Gastrocnemius medialis (tissue), 4 donors: ENCODE measurements around the gene SCN4A. TPM values are rescaled to one million over a fixed set of nuclear protein-coding genes. Genes with fewer than 3 reads are reported as not detected.

Source experiments
- ATAC-seq, 2 donors: fragments of 150-250 bp; one replicate each; pipeline ENCODE4 v1.9.1; 2016
- DNase-seq, 2 donors: peaks; one replicate each; pipeline ENCODE4 v3.0.0-alpha.2; 2019
- H3K27ac ChIP-seq, 4 donors: fragments of 200-600 bp; sonication (generic); 1 replicate in 1 of 4; 2 replicates in 3 of 4; pipeline ENCODE4 v1.5.1; 2016 to 2018; ENCODE audit warnings: mild to moderate bottlenecking in 2 of 4, moderate library complexity in 1 of 4
- H3K27me3 ChIP-seq, 3 donors: fragments of 200-600 bp; sonication (generic) in 2 of 3; 1 replicate in 1 of 3; 2 replicates in 2 of 3; pipeline versions ENCODE4 v1.5.1 to v1.6.0; 2016 to 2019; ENCODE audit warnings: mild to moderate bottlenecking in 1 of 3, moderate library complexity in 1 of 3
- H3K36me3 ChIP-seq, 2 donors: fragments of 200-600 bp; sonication (generic) in 1 of 2; one replicate each; pipeline ENCODE4 v1.5.1; 2017 to 2018
- H3K4me1 ChIP-seq, 2 donors: fragments of 200-600 bp; sonication (generic) in 1 of 2; one replicate each; pipeline ENCODE4 v1.5.1; 2016 to 2017; ENCODE audit warnings: mild to moderate bottlenecking in 2 of 2
- H3K4me3 ChIP-seq, 4 donors: fragments of 200-600 bp; sonication (generic) in 3 of 4; 1 replicate in 1 of 4; 2 replicates in 3 of 4; pipeline ENCODE4 v1.5.1; 2016 to 2019; ENCODE audit warnings: mild to moderate bottlenecking in 2 of 4
- H3K9me3 ChIP-seq, 3 donors: fragments of 200-600 bp; sonication (generic) in 2 of 3; 1 replicate in 1 of 3; 2 replicates in 2 of 3; pipeline ENCODE4 v1.5.1; 2016 to 2019
- POLR2A ChIP-seq, 2 donors: fragments of 450-650 bp; IDR thresholded peaks; one replicate each; pipeline ENCODE4 v1.6.1; 2017; ENCODE audit warnings: antibody characterized with exemption in 2 of 2, mild to moderate bottlenecking in 2 of 2, moderate library complexity in 2 of 2
- in situ Hi-C, 4 donors: fragments of 200-750 bp; cut with MboI; loops; one replicate each; pipeline versions ENCODE4 v1.15.0 to v1.8.0; 2017; ENCODE audit warnings: low sequenced_read_pairs in 4 of 4
- intact Hi-C: fragments of 100-400 bp; cut with DNase I; formaldehyde crosslinking; loops from one replicate; pipeline ENCODE4 v1.15.1; 2023; ENCODE audit warnings: low total_unique reads
- total RNA-seq, 4 donors: library from RNA; depleted of rRNA; stranded (reverse); fragments of >200 nt; gene quantifications; one replicate each; pipeline versions ENCODE4 v1.1.0 to v1.2.3, GENCODE V29; 2016
- TF ChIP-seq, protein P1 (sequence below), 5 experiments: fragments of 450-650 bp in 3 of 5; fragments of 200-600 bp in 2 of 5; sonication (generic) in 2 of 5; IDR thresholded peaks in 4 of 5; conservative IDR thresholded peaks in 1 of 5; 1 replicate in 4 of 5; 2 replicates in 1 of 5; pipeline ENCODE4 v1.5.1; 2016 to 2019; ENCODE audit warnings: antibody characterized with exemption in 5 of 5, mild to moderate bottlenecking in 3 of 5, moderate library complexity in 3 of 5

The SCN4A gene
- total RNA-seq, 4 donors from 2014 or later, result 45.3 to 107 (median 69.1) TPM

GRCh38 chr17:63941162-63941561, 31.6 kb downstream of the SCN4A start:
- no peaks in the 10 kb centered on the region for H3K9me3 ChIP-seq
- DNase-seq (no peak), ATAC-seq (no peak)
- peaks cover 0 to 58% of the 10 kb centered on the region in 2 donors for H3K36me3 ChIP-seq
- H3K27me3 ChIP-seq, result no peaks in the 10 kb centered on the region
- peak overlapping the region in 1 of 4 donors; percentile 34 for H3K27ac ChIP-seq
- intact Hi-C loops, result no loop called here
- H3K4me3 ChIP-seq, result no peak overlapping the region
- in situ Hi-C loops, result no loop called here
- H3K4me1 ChIP-seq, result peaks cover 13 to 14% of the 10 kb centered on the region in 2 donors
- no peak for TF ChIP-seq POLR2A (IDR thresholded peaks at IDR 0.05)
- TF ChIP-seq, protein P1, sequence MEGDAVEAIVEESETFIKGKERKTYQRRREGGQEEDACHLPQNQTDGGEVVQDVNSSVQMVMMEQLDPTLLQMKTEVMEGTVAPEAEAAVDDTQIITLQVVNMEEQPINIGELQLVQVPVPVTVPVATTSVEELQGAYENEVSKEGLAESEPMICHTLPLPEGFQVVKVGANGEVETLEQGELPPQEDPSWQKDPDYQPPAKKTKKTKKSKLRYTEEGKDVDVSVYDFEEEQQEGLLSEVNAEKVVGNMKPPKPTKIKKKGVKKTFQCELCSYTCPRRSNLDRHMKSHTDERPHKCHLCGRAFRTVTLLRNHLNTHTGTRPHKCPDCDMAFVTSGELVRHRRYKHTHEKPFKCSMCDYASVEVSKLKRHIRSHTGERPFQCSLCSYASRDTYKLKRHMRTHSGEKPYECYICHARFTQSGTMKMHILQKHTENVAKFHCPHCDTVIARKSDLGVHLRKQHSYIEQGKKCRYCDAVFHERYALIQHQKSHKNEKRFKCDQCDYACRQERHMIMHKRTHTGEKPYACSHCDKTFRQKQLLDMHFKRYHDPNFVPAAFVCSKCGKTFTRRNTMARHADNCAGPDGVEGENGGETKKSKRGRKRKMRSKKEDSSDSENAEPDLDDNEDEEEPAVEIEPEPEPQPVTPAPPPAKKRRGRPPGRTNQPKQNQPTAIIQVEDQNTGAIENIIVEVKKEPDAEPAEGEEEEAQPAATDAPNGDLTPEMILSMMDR (IDR thresholded peaks at IDR 0.05 in 4 of 5, conservative IDR thresholded peaks at IDR 0.05 in 1 of 5), result no peak

GRCh38 chr17:63940584-63940983, 32.1 kb downstream of the SCN4A start:
- intact Hi-C loops, result no loop called here
- H3K4me3 ChIP-seq, result no peak overlapping the region
- TF ChIP-seq POLR2A (IDR thresholded peaks at IDR 0.05), result no peak
- TF ChIP-seq, protein P1 (IDR thresholded peaks at IDR 0.05 in 4 of 5, conservative IDR thresholded peaks at IDR 0.05 in 1 of 5), result no peak
- peaks cover 8 to 9% of the 10 kb centered on the region in 2 donors for H3K4me1 ChIP-seq
- peaks cover 0 to 58% of the 10 kb centered on the region in 2 donors for H3K36me3 ChIP-seq
- in situ Hi-C loops, result no loop called here
- no peak for ATAC-seq
- peak overlapping the region in 3 of 4 donors; percentile 1 to 60 (median 26) for H3K27ac ChIP-seq
- H3K27me3 ChIP-seq, result no peaks in the 10 kb centered on the region
- H3K9me3 ChIP-seq, result no peaks in the 10 kb centered on the region
- no peak for DNase-seq

DNA sequence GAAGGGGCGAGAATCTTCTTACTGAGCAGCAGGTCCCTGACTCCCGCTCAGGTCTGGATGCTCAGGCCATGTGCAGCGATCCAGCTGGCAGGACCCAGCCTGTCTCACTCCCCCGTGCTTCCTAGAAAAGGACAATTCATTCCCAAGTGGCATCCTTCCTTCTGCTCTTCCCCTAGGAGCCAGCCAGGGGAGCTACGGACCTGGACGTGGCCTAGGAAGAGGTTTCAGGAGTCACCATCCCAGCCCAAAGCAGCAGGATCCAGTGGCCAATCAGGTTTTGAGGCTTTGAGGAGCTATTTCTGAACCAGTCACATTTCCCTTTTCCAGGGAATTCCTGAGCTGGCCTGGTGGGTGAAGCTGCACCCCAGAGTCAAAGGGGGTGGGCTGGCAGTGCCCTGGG, 32.8 kb downstream of the SCN4A start:
- TF ChIP-seq, protein P1 (IDR thresholded peaks at IDR 0.05 in 4 of 5, conservative IDR thresholded peaks at IDR 0.05 in 1 of 5), result no peak
- no peaks in the 10 kb centered on the region for H3K27me3 ChIP-seq
- ATAC-seq (no peak), DNase-seq (no peak)
- H3K9me3 ChIP-seq, result no peaks in the 10 kb centered on the region
- peaks cover 0 to 54% of the 10 kb centered on the region in 2 donors for H3K36me3 ChIP-seq
- peak overlapping the region in 3 of 4 donors; percentile 26 to 60 (median 41) for H3K27ac ChIP-seq
- H3K4me1 ChIP-seq, result peaks cover 2 to 3% of the 10 kb centered on the region in 2 donors
- in situ Hi-C loops, result no loop called here
- H3K4me3 ChIP-seq, result no peak overlapping the region
- intact Hi-C loops, result no loop called here

GRCh38 chr17:63939401-63939800, 33.3 kb downstream of the SCN4A start:
- intact Hi-C loops (no loop called here), in situ Hi-C loops (no loop called here)
- H3K4me3 ChIP-seq, result no peak overlapping the region
- TF ChIP-seq, protein P1 (IDR thresholded peaks at IDR 0.05 in 4 of 5, conservative IDR thresholded peaks at IDR 0.05 in 1 of 5), result no peak
- no peak for TF ChIP-seq POLR2A (IDR thresholded peaks at IDR 0.05)
- H3K4me1 ChIP-seq, result no peaks in the 10 kb centered on the region
- H3K36me3 ChIP-seq, result peaks cover 0 to 49% of the 10 kb centered on the region in 2 donors
- DNase-seq (no peak), ATAC-seq (no peak)
- H3K27ac ChIP-seq, result peak overlapping the region in 2 of 4 donors; percentile 41 to 60
- H3K27me3 ChIP-seq, result no peaks in the 10 kb centered on the region
- no peaks in the 10 kb centered on the region for H3K9me3 ChIP-seq

GRCh38 chr17:63937920-63938319, 34.8 kb downstream of the SCN4A start:
- in situ Hi-C loops (no loop called here), intact Hi-C loops (no loop called here)
- DNase-seq (no peak), ATAC-seq (no peak)
- Histone ChIP-seq H3K27ac (peak overlapping the region in 2 of 4 donors; percentile 41 to 53), H3K4me1 (no peaks in the 10 kb centered on the region), H3K9me3 (no peaks in the 10 kb centered on the region), H3K27me3 (no peaks in the 10 kb centered on the region), H3K36me3 (peaks cover 0 to 37% of the 10 kb centered on the region in 2 donors), H3K4me3 (no peak overlapping the region)
- TF ChIP-seq, protein P1 (IDR thresholded peaks at IDR 0.05 in 4 of 5, conservative IDR thresholded peaks at IDR 0.05 in 1 of 5), result no peak
- TF ChIP-seq POLR2A (IDR thresholded peaks at IDR 0.05), result no peak
